ENCODE measurements around the gene KMT5C.

KMT5C gene

GRCh38 chr19:55348317-55349034 is 8.8 kb downstream of the KMT5C start:
- DNase-seq = no peak

- DNase-seq = no peak
Measured at GRCh38 chr19:55350620-55351315, 11.1 kb downstream of the KMT5C start.

- no peak for DNase-seq
Measured at GRCh38 chr19:55352040-55352439, 12.4 kb downstream of the KMT5C start.

- no peak for DNase-seq
Measured at GRCh38 chr19:55352549-55353145, 13.0 kb downstream of the KMT5C start.

- no peak for DNase-seq
Measured at GRCh38 chr19:55353356-55353802, 13.7 kb downstream of the KMT5C start.

- peak; percentile 55 to 61 for DNase-seq
Measured at GRCh38 chr19:55353803-55354697, 14.4 kb downstream of the KMT5C start.

GRCh38 chr19:55354698-55355212 is 15.1 kb downstream of the KMT5C start, which contains the start of gene COX6B2:
Gene COX6B2 (minus strand): TSS chr19:55354719. CDS start chr19:55354521, 198 bp downstream.
- no peak for DNase-seq

GRCh38 chr19:55355213-55355821 is 15.6 kb downstream of the KMT5C start:
- no peak for DNase-seq

GRCh38 chr19:55358493-55358892 is 18.8 kb downstream of the KMT5C start:
- DNase-seq = no peak

GRCh38 chr19:55358943-55359908 is 19.6 kb downstream of the KMT5C start:
- DNase-seq = no peak

- DNase-seq = no peak
Measured at GRCh38 chr19:55360902-55361301, 21.2 kb downstream of the KMT5C start.

GRCh38 chr19:55362174-55362989 is 22.7 kb downstream of the KMT5C start:
- no peak for DNase-seq

GRCh38 chr19:55362990-55363716 is 23.5 kb downstream of the KMT5C start, which contains the start of gene GARIN5B:
Gene GARIN5B (minus strand): TSS chr19:55363260. CDS start chr19:55363066, 194 bp downstream.
- no peak for DNase-seq

- no peak for DNase-seq
Measured at GRCh38 chr19:55365245-55365644, 25.6 kb downstream of the KMT5C start.

- no peak for DNase-seq
Measured at GRCh38 chr19:55365964-55366363, 26.3 kb downstream of the KMT5C start.

- no peak for DNase-seq
Measured at GRCh38 chr19:55366790-55367189, 27.1 kb downstream of the KMT5C start.

- DNase-seq = no peak
Measured at GRCh38 chr19:55368106-55368505, 28.4 kb downstream of the KMT5C start.

- DNase-seq = no peak
Measured at GRCh38 chr19:55368701-55369563, 29.3 kb downstream of the KMT5C start.

All from activated CD4-positive, alpha-beta T cell treated with anti-CD3 and anti-CD28 coated beads, Interleukin-2, amount 50 U/mL, for 4 hours (primary cell).